ENCODE results near the gene NISCH. TPM values are rescaled to one million over a fixed set of nuclear protein-coding genes. Genes with fewer than 3 reads are reported as not detected.

Gene NISCH
- total RNA-seq, 6 experiments from 2014 or later = 19.7 to 51.9 (median 30.6) TPM

DNA sequence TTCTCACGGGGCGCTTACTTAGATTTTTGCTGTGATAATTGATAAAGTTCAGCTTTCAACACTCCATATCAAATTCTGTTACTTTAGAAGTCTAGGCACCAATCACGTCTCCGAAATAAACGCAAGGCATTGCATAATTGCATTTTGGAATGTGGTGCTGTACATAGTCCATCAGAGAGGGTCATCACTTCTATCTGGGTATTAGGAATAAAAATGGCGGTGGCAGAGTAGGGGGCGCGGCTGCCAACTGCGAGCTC, 80.6 kb downstream of the NISCH start:
- Histone ChIP-seq H3K27me3 (no peaks in the 10 kb centered on the region), H3K4me3 (peak overlapping the region in 2 of 3 donors; percentile 74), H3K4me1 (peaks cover 0 to 20% (median 3%) of the 10 kb centered on the region in 4 donors), H3K27ac (no peak overlapping the region), H3K36me3 (no peaks in the 10 kb centered on the region), H3K9me3 (no peaks in the 10 kb centered on the region)
- 8% methylated on average over 5 of the region's 9 CpGs for WGBS (ENCODE audit: insufficient coverage, low coverage, low lambda C conversion rate, missing lambda C conversion rate)
- no peak for ATAC-seq
- intact Hi-C loops (cut with DNase I) = no loop called here
- no peak for DNase-seq
- TF ChIP-seq, protein P1, sequence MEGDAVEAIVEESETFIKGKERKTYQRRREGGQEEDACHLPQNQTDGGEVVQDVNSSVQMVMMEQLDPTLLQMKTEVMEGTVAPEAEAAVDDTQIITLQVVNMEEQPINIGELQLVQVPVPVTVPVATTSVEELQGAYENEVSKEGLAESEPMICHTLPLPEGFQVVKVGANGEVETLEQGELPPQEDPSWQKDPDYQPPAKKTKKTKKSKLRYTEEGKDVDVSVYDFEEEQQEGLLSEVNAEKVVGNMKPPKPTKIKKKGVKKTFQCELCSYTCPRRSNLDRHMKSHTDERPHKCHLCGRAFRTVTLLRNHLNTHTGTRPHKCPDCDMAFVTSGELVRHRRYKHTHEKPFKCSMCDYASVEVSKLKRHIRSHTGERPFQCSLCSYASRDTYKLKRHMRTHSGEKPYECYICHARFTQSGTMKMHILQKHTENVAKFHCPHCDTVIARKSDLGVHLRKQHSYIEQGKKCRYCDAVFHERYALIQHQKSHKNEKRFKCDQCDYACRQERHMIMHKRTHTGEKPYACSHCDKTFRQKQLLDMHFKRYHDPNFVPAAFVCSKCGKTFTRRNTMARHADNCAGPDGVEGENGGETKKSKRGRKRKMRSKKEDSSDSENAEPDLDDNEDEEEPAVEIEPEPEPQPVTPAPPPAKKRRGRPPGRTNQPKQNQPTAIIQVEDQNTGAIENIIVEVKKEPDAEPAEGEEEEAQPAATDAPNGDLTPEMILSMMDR (IDR thresholded peaks at IDR 0.05) = no peak
- no peak for TF ChIP-seq POLR2A (IDR thresholded peaks at IDR 0.05)

- Histone ChIP-seq H3K27me3 (no peaks in the 10 kb centered on the region), H3K36me3 (no peaks in the 10 kb centered on the region), H3K4me1 (peaks cover 0 to 20% (median 3%) of the 10 kb centered on the region in 4 donors), H3K9me3 (no peaks in the 10 kb centered on the region), H3K4me3 (peak within 1 kb of the TSS; percentile 63 to 74 (median 74)), H3K27ac (peak within 1 kb of the TSS; percentile 51 to 76 (median 62))
- DNase-seq (peak; percentile 98 to 99 (median 99)), ATAC-seq (peak; percentile 92 to 94 (median 94))
- peak; percentile 99 for TF ChIP-seq POLR2A (IDR thresholded peaks at IDR 0.05)
- TF ChIP-seq, protein P1 (IDR thresholded peaks at IDR 0.05) = peak in 1 of 4 donors; percentile 14
- under 1% methylated on average over 20 of the region's 65 CpGs for WGBS (ENCODE audit: insufficient coverage, low coverage, low lambda C conversion rate, missing lambda C conversion rate)
- intact Hi-C loops (cut with DNase I) = no loop called here
These were observed 81.2 kb downstream of the NISCH start, which contains the start of gene UQCC5 for GRCh38 chr3:52536369-52537164. Gene UQCC5 (plus strand): TSS chr3:52536605. CDS start chr3:52536756, 151 bp downstream.

GRCh38 chr3:52537165-52537620, 81.8 kb downstream of the NISCH start:
- H3K9me3 ChIP-seq = no peaks in the 10 kb centered on the region
- ATAC-seq = peak; percentile 2 to 28 (median 8)
- peak in 1 of 3 donors; percentile 17 for DNase-seq
- no peak for TF ChIP-seq POLR2A (IDR thresholded peaks at IDR 0.05)
- TF ChIP-seq, protein P1 (IDR thresholded peaks at IDR 0.05) = peak in 1 of 4 donors; percentile 17
- intact Hi-C loops (cut with DNase I) = no loop called here
- H3K4me1 ChIP-seq = peaks cover 0 to 20% (median 3%) of the 10 kb centered on the region in 4 donors
- H3K27ac ChIP-seq = peak overlapping the region; percentile 51 to 76 (median 62)
- H3K27me3 ChIP-seq = no peaks in the 10 kb centered on the region
- peak overlapping the region; percentile 63 to 74 (median 74) for H3K4me3 ChIP-seq
- no peaks in the 10 kb centered on the region for H3K36me3 ChIP-seq
- WGBS (ENCODE audit: insufficient coverage, low coverage, low lambda C conversion rate, missing lambda C conversion rate) = under 1% methylated on average over 6 of the region's 6 CpGs

DNA sequence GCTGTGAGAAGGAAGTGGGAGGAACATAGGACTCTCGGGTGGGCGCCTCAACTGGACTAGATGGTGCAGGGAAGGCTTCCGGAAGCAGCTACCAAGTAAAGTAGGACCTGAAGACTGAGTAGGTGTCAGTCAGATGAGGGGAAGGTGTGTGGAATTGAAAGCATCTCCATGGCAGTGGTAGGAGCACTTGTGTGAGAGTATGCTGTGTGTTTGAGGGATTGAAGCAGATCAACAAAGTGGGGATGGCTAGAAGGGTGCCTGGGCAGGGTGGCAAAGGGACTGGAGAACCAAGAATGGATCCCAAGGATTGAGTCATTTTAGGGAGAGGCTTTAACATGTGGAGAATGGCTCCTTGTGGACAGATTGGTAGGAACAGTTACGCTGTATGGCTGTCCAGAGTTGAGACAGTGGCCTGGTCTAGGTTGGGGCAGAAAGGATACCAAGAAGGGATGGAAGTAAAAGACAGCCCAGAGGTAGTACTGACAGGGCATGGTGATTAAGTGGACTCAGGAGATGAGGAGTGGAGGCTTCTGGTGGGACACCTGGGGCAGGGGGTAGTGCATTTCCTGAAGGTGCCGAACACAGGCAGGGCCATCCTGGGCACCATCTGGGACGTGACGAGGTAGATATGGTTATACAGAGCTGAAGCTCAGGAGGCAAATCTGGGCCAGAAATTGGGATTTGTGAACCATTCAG, 82.5 kb downstream of the NISCH start:
- no peak for DNase-seq
- intact Hi-C loops (cut with DNase I) = no loop called here
- H3K36me3 ChIP-seq = no peaks in the 10 kb centered on the region
- ATAC-seq = no peak
- peak overlapping the region in 1 of 3 donors; percentile 62 for H3K27ac ChIP-seq
- no peak for TF ChIP-seq POLR2A (IDR thresholded peaks at IDR 0.05)
- TF ChIP-seq, protein P1 (IDR thresholded peaks at IDR 0.05) = no peak
- H3K4me3 ChIP-seq = peak overlapping the region; percentile 63 to 74 (median 74)
- peaks cover 0 to 20% (median 3%) of the 10 kb centered on the region in 4 donors for H3K4me1 ChIP-seq
- WGBS (ENCODE audit: insufficient coverage, low coverage, low lambda C conversion rate, missing lambda C conversion rate) = 79% methylated on average over 7 of the region's 7 CpGs
- H3K27me3 ChIP-seq = no peaks in the 10 kb centered on the region
- no peaks in the 10 kb centered on the region for H3K9me3 ChIP-seq

Measured in right lobe of liver (tissue), 6 donors.